Metanephros (tissue), 2 donors: ENCODE measurements around the gene ST3GAL3. TPM values are rescaled to one million over a fixed set of nuclear protein-coding genes. Genes with fewer than 3 reads are reported as not detected.

Experiments used
- small RNA-seq: library from RNA; depleted of rRNA; stranded (forward); fragments of <200 nt; gene quantifications from one replicate; pipeline ENCODE3, GENCODE V24; 2014; ENCODE audit warnings: low replicate concordance
- total RNA-seq: library from RNA; depleted of rRNA; stranded (reverse); fragments of >200 nt; gene quantifications from one replicate; pipeline ENCODE4 v1.2.3, GENCODE V29; 2014

ST3GAL3 gene, protein sequence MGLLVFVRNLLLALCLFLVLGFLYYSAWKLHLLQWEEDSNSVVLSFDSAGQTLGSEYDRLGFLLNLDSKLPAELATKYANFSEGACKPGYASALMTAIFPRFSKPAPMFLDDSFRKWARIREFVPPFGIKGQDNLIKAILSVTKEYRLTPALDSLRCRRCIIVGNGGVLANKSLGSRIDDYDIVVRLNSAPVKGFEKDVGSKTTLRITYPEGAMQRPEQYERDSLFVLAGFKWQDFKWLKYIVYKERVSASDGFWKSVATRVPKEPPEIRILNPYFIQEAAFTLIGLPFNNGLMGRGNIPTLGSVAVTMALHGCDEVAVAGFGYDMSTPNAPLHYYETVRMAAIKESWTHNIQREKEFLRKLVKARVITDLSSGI
- total RNA-seq: 30.9 TPM

GRCh38 chr1:43707190-43708001, at the start of gene ST3GAL3:
ST3GAL3 (plus strand) TSS chr1:43707536; CDS start chr1:43736263, 28,727 bp downstream.

GRCh38 chr1:43933386-43934100, 226.2 kb downstream of the ST3GAL3 start, which contains the start of gene ARTN:
ARTN (plus strand) TSS chr1:43933801; CDS start chr1:43935657, 1,856 bp downstream.

DNA sequence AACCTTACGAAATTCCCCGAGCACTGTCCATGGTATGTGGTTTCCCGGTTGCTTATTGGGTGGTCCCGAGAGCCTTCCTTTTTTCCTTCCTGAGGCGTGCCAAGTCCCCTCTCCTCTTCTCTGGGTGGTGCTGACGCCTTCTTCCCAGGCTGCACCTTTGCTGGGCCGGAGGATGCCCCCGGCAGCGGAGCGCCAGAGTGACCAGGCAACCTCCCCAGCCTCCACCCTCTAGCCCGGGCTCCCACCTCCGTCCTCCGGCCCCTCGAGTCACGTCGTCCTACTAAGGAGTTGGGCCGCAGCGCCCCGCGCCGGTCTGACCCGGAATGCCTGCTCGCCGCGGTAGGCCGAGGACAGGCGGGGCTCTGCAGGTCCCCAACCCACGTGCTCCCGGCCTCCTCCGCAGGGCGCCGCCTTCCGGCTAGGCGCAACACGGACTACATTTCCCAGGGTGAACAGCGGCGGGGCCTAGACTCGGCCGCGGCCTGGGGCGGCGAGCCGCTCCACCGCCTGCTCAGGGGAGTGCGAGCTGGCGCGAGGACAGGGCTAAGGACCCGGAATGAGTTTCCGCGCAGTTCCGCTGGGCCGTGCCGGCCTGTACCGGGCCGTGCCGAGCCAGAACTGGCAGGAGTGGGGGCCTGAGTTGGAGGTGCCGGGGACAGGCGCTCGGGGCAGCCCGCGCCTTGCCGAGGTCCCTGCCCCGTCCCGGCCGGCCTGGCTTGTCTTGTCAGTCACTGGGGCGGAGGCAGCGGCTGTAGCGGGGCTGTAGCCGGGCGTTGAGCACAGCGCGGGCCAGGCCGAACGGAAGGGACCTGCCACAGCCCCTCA, 239.1 kb downstream of the ST3GAL3 start, which contains the start of gene IPO13:
Gene IPO13, plus strand, starts transcription at position 715 of the 825 bp plus-strand sequence. CDS start 651 bp downstream, outside the sequence.

GRCh38 chr1:43969746-43970466, 262.6 kb downstream of the ST3GAL3 start, which contains the start of gene DPH2:
DPH2 (plus strand) TSS chr1:43970010; CDS start chr1:43970176, 166 bp downstream.

DNA sequence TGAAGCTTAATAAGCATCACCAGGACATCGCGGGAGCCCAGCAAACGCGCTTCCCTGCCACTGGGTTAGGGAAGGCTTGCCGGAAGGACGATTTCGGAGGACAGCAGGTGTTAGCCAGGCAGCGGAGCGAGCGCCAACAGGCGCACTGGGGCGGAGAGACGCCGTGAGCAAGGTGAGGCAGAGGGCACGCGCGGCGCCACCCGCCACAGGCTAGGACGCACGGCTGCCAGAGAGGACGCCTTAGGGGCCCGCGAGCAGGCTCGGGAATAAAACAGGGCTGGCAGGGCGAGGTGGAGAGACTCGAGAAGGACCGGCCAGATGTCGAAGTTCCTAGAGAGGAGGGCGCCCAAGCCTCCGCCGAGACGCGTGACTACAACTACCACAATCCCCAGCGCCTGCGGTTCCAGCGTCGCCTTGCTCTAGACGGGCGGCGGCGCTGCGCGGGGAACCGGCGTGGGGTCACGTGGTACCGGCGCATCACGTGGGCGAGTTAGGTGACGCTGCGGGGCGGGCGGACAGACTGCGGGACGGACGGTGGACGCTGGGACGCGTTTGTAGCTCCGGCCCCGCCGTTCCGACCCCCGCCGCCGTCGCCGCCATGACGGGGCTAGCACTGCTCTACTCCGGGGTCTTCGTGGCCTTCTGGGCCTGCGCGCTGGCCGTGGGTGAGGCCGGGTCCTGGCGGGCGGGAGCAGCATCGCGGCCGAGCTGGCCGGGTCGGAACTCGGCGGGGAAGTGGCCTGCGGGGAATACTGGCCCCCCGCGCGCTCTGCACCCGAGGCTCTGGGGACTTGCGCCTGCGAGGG, 267.3 kb downstream of the ST3GAL3 start, which contains the start of gene ATP6V0B:
Gene ATP6V0B, plus strand, starts transcription at position 518 of the 806 bp plus-strand sequence. Its CDS starts 81 bp downstream, at position 599.

DNA sequence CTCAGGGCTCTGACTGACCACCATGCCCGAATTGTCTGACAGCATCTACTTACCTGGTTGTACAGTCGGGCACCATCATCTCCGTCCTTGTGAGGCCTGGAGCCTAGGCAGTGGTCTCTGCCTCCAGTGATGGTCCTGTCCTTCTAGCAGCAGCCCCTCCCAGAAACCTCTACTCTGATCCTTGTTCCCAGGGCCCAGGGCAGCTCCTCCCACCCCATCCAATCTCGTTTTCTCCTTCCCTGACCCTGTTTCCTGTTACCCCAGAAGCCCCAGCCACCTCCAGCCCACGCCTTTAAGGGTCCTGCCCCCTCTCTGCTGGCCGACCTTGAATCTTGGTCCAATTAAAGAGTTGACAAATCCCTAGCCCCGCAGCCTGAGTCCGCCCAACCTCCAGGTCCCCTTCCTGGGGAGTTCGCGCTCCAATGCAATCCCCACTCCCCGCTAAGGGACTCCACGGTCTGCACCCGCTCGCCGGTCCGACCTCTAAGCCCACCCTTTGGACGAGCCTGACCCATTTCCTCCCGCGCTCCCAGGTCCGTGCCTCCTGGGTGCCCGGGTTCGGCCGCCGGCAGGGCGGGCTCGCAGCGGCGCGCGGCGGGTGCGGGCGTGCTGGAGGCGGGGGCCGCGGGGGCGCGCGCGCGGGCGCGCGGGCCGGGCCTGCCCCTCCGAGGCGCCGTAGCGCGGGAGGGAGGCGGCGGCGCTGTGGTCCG, 271.4 kb downstream of the ST3GAL3 start, which contains the start of gene B4GALT2:
Gene B4GALT2, plus strand, starts transcription at position 660 of the 710 bp plus-strand sequence. CDS start 1,951 bp downstream, outside the sequence.

Small RNAs within 50 kb of the gene (small RNA-seq; reads per million reads assigned to genes)
- not detected for gene AL451062.2
- gene RF00026: not detected

Other genes with a start within 250 kb of the ST3GAL3 start
- gene PTPRF, start 176.7 kb upstream of the ST3GAL3 start, total RNA-seq: 151 TPM
- gene KDM4A, start 57.4 kb upstream of the ST3GAL3 start, total RNA-seq: 42.3 TPM
- 2.7 TPM for gene ARTN, start 226.3 kb downstream of the ST3GAL3 start, total RNA-seq
- gene IPO13, start 239.4 kb downstream of the ST3GAL3 start, total RNA-seq: 27.8 TPM